Measurements from ENCODE around the gene CCDC92B.

CCDC92B gene

DNA sequence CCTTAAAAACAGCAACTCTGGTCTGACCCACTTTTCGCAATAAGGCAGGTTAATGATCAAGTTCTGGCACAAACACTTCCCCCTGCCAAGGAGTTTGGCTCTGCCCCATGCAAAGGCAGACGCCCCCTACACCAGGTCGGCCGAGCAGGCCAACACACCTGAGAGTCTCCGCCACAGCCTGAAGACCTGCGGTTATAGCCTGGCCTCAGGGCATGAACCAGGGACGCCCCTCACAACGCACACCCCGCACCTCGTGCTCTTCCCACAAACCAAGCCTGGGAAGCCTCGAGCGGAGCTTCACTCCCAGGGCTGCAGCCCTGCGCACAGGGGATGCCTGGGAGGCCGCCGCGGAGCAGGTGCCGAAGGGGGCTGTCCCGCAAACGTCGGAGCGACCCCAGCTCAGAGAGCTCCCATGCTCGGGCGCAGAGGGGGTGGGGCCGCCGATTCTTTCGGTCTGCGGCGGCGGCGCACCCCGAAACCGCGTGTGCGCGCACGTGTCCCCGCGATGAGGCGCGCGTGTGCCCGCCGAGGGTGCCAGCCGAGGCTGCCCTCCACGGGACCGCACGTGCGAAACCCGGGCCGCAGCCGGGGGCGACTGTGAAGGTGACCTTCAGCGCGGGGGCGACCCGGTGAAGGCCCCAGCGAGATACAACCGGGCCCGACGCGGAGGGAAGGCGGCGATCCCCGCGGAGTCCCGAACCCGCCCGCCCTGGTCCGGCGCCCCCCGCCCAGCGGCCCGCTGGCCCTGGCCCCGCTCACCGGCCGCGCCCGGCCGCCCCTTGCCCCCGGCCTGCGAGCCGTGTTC, 38.4 kb downstream of the CCDC92B start:
- DNase-seq (ENCODE audit: low spot score), result no peak
- in situ Hi-C loops (cut with MboI; ENCODE audit: low pct_unique_long_range_greater_than_20kb, low sequenced_read_pairs, unreplicated experiment), result no loop called here
- TF ChIP-seq, protein P1, sequence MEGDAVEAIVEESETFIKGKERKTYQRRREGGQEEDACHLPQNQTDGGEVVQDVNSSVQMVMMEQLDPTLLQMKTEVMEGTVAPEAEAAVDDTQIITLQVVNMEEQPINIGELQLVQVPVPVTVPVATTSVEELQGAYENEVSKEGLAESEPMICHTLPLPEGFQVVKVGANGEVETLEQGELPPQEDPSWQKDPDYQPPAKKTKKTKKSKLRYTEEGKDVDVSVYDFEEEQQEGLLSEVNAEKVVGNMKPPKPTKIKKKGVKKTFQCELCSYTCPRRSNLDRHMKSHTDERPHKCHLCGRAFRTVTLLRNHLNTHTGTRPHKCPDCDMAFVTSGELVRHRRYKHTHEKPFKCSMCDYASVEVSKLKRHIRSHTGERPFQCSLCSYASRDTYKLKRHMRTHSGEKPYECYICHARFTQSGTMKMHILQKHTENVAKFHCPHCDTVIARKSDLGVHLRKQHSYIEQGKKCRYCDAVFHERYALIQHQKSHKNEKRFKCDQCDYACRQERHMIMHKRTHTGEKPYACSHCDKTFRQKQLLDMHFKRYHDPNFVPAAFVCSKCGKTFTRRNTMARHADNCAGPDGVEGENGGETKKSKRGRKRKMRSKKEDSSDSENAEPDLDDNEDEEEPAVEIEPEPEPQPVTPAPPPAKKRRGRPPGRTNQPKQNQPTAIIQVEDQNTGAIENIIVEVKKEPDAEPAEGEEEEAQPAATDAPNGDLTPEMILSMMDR (IDR thresholded peaks at IDR 0.05; ENCODE audit: extremely low read depth, insufficient read depth, missing control alignments), result no peak

DNA sequence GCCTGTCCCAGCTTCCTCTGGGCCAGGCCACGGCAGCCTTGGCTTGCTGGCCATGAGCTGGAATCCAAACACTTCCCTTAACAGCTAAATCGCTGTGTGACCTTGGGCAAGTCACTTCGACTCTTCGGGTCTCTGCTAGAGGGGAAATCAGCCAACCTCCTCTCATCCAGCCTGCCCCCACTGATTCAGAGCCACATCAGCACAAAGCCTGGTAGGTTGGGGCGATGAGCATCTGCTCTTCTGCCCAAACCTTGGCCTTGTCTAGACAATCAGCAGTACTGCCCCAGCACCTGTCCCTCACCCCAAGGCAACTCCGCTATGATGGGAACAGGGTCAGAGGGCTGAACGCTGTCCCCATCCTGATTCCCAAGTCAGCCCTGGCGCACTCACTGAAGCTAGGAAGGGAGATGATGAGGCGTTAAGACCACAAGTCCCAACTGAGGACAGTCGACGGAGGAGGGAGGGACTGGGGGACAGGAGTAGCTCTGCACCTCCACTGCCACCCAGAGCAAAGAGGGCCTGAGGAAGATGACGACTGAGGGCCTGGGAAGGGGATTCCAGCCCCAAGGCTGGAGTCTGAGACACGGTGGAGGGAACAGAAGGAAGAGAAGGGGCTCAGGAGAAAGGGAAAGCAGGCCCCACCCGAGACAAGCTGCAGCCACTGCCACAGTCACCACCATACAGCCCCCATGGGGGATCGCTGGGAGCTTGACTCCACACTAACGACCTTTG, 39.2 kb downstream of the CCDC92B start:
- TF ChIP-seq, protein P1 (IDR thresholded peaks at IDR 0.05; ENCODE audit: extremely low read depth, insufficient read depth, missing control alignments), result no peak
- no peak for DNase-seq (ENCODE audit: low spot score)
- in situ Hi-C loops (cut with MboI; ENCODE audit: low pct_unique_long_range_greater_than_20kb, low sequenced_read_pairs, unreplicated experiment), result no loop called here

DNA sequence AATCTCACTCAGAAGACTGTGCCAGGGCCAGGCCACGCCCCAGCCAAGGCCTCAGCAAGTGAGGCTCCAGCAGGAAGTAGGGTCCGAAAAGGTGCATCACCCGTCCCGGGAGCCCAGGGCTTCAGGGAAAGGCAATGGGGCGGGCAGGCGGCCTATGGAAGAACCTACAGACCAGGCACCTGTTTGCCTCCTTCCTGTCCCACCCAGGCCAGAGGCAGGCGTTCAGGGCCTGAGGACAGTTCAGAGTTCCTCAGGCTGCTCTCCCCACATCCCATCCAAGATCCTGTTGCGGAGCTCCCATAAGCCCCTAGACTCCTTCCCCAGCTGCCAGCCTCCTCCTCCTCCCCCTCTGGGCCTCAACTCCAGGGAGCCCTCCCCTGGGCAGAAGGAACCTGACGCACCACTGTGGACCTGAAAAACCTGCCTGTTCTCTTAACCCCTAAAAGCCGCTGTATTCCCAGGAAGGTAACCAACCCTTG, 40.2 kb downstream of the CCDC92B start:
- DNase-seq (ENCODE audit: low spot score), result peak; percentile 78
- in situ Hi-C loops (cut with MboI; ENCODE audit: low pct_unique_long_range_greater_than_20kb, low sequenced_read_pairs, unreplicated experiment), result no loop called here
- TF ChIP-seq, protein P1 (IDR thresholded peaks at IDR 0.05; ENCODE audit: extremely low read depth, insufficient read depth, missing control alignments), result no peak

DNA sequence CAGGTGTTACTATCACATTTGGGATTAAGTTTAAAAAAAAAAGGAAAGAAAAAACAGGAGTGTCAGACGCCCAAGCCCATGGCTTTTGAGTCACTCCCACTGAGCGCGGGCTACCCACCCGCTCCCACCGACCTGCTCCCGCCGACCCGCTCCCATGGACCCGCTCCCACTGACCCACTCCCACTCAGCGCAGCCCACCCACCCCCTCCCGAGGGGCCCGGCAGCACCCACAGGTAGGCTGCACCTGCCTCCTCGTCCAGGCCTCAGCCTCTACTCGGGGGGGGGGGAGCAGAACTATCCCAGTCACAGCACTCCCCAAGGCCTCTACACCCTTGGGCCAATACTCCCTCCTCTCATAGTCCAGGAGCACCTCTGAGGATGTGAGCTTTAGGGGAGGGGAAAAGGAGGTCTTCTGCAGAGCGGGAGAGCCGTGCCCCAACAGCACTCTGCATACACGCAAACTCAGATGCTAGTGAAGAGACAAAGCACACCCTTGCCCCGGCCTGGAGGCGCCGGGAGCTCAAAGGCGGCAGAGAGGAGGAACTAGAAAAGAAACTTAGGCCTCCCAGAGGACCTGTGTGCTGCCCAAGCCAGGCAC, 40.8 kb downstream of the CCDC92B start:
- in situ Hi-C loops (cut with MboI; ENCODE audit: low pct_unique_long_range_greater_than_20kb, low sequenced_read_pairs, unreplicated experiment), result no loop called here
- no peak for DNase-seq (ENCODE audit: low spot score)
- TF ChIP-seq, protein P1 (IDR thresholded peaks at IDR 0.05; ENCODE audit: extremely low read depth, insufficient read depth, missing control alignments), result no peak

DNA sequence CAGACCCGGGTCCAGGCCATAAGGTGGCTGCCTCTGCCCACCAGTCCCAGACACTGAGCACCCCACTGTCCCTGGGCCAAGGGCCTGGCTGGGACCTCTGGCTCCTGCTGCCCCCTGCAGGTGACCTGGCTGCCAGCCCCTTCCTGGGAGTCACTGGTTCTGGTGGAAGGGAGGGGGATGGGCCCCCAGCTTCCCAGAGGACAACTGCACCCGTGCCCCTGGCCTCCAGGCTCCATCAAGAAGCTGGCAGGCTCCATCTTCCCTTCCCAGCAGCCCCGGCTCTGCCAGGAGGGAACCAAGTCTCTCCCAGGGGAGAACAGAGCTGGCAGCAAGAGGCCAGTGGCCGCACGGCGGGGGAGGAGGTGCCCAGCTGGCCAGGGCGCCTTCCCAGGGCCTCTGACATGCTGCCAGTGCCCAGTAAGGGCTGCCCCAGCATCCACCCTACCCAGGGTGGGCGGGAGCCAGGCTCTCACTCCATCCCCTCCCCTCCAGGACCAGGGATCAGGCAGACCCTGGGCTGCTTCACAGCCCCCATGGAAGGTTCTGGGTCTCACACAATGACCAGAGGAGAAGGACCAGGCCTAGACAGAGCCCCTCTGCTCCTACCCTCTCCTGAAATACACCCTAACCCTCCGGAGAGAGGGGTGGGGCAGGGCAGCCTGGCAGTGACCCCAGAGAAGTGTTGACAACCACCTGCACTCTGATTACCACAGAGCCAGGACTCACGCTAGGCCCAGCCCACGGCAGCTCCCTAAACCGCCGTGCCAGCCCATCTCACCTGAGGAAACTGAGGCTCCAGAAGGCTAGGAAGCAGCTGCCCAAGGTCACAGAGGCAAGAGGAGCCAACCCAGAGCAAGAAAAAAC, 41.5 kb downstream of the CCDC92B start:
- no peak for DNase-seq (ENCODE audit: low spot score)
- TF ChIP-seq, protein P1 (IDR thresholded peaks at IDR 0.05; ENCODE audit: extremely low read depth, insufficient read depth, missing control alignments), result peak; percentile 61
- in situ Hi-C loops (cut with MboI; ENCODE audit: low pct_unique_long_range_greater_than_20kb, low sequenced_read_pairs, unreplicated experiment), result no loop called here
